OCI-LY1 (cell line): ENCODE data around the gene ZSWIM4.

Experiments used
- H2AFZ ChIP-seq: fragments of 200-600 bp; sonication (generic), shearing (Covaris generic); 2 replicates; pipeline ENCODE4 v1.6.0; 2014; ENCODE audit warnings: antibody characterized with exemption, mild to moderate bottlenecking, low read length
- H3F3A ChIP-seq: fragments of 200-600 bp; sonication (generic), shearing (Covaris generic); 2 replicates; pipeline ENCODE4 v1.6.0; 2014; ENCODE audit warnings: mild to moderate bottlenecking, antibody characterized with exemption, low read length, moderate library complexity; ENCODE audit not compliant: insufficient read depth
- H3K27ac ChIP-seq: fragments of 200-600 bp; sonication (generic); 2 replicates; pipeline ENCODE4 v1.5.1; 2014; ENCODE audit warnings: low read length, mixed run types, mild to moderate bottlenecking, low read depth; ENCODE audit not compliant: poor library complexity, severe bottlenecking
- H3K27me3 ChIP-seq: fragments of 200-600 bp; sonication (generic); 2 replicates; pipeline ENCODE4 v1.6.0; 2014; ENCODE audit warnings: antibody characterized with exemption, mild to moderate bottlenecking, low read length, moderate library complexity; ENCODE audit not compliant: insufficient read depth
- H3K36me3 ChIP-seq: fragments of 200-600 bp; sonication (generic); 2 replicates; pipeline ENCODE4 v1.6.1; 2014; ENCODE audit warnings: mild to moderate bottlenecking, antibody characterized with exemption, low read length, moderate library complexity, mixed read lengths; ENCODE audit not compliant: insufficient read depth
- H3K4me1 ChIP-seq: fragments of 200-600 bp; sonication (generic); 2 replicates; pipeline ENCODE4 v1.5.1; 2014; ENCODE audit warnings: mild to moderate bottlenecking, low read length, moderate library complexity; ENCODE audit not compliant: insufficient read depth, severe bottlenecking
- H3K4me2 ChIP-seq: fragments of 200-600 bp; sonication (generic), shearing (Covaris generic); 2 replicates; pipeline ENCODE4 v1.6.1; 2014; ENCODE audit warnings: low read length
- H3K4me3 ChIP-seq: fragments of 200-600 bp; sonication (generic); 2 replicates; pipeline ENCODE4 v1.5.1; 2014; ENCODE audit warnings: low read length, low read depth, mild to moderate bottlenecking, mixed read lengths; ENCODE audit not compliant: poor library complexity, severe bottlenecking
- H3K79me2 ChIP-seq: fragments of 200-600 bp; shearing (Covaris generic); 2 replicates; pipeline ENCODE4 v1.6.1; 2016; ENCODE audit warnings: mixed run types, low read length, mixed read lengths; ENCODE audit not compliant: insufficient read depth
- H3K9ac ChIP-seq: fragments of 200-600 bp; sonication (generic), shearing (Covaris generic); 2 replicates; pipeline ENCODE4 v1.6.1; 2014; ENCODE audit warnings: mild to moderate bottlenecking, low read length, mixed read lengths
- H3K9me2 ChIP-seq: fragments of 200-600 bp; sonication (generic), shearing (Covaris generic); 2 replicates; pipeline ENCODE4 v1.6.1; 2014; ENCODE audit warnings: low read depth, mild to moderate bottlenecking, low read length, mixed read lengths
- H3K9me3 ChIP-seq: fragments of 200-600 bp; shearing (Covaris generic); 2 replicates; pipeline ENCODE4 v1.6.1; 2014; ENCODE audit warnings: low read length, mixed read lengths
- H4K20me1 ChIP-seq: fragments of 200-600 bp; sonication (generic), shearing (Covaris generic); 2 replicates; pipeline ENCODE4 v1.6.0; 2016; ENCODE audit warnings: mild to moderate bottlenecking, low read length; ENCODE audit not compliant: insufficient read depth
- CTCF ChIP-seq: fragments of 200-600 bp; sonication (generic), shearing (Covaris generic); IDR thresholded peaks from 2 replicates; pipeline ENCODE4 v1.5.1; 2017; ENCODE audit warnings: mild to moderate bottlenecking, antibody characterized with exemption, low read length, moderate library complexity, mixed read lengths
- EZH2 ChIP-seq: fragments of 200-600 bp; sonication (generic), shearing (Covaris generic); IDR thresholded peaks from 2 replicates; pipeline ENCODE4 v1.8.0; 2017; ENCODE audit warnings: borderline replicate concordance, mixed run types, mild to moderate bottlenecking, antibody characterized with exemption, low read length, moderate library complexity, mixed read lengths

The ZSWIM4 gene

GRCh38 chr19:13859361-13859880 lies 64.2 kb downstream of the ZSWIM4 start:
- Histone ChIP-seq H3K4me2 (no peak overlapping the region), H3K9me3 (no peaks in the 10 kb centered on the region), H3F3A (no peaks in the 10 kb centered on the region), H3K27me3 (peaks cover 8% of the 10 kb centered on the region; the same call in 1 of the 2 replicates), H3K27ac (no peak overlapping the region), H3K9me2 (no peaks in the 10 kb centered on the region), H3K36me3 (no peaks in the 10 kb centered on the region), H3K9ac (no peak overlapping the region), H3K4me1 (peaks cover 6% of the 10 kb centered on the region), H4K20me1 (no peaks in the 10 kb centered on the region), H3K4me3 (no peak overlapping the region), H2AFZ (no peak overlapping the region), H3K79me2 (no peaks in the 10 kb centered on the region)
- TF ChIP-seq CTCF (no peak), EZH2 (no peak)

GRCh38 chr19:13860679-13861391 lies 65.6 kb downstream of the ZSWIM4 start:
- Histone ChIP-seq H3K4me1 (peaks cover 6% of the 10 kb centered on the region), H3K4me3 (no peak overlapping the region), H3F3A (no peaks in the 10 kb centered on the region), H3K27me3 (peaks cover 11% of the 10 kb centered on the region; the same call in 1 of the 2 replicates), H3K27ac (no peak overlapping the region), H3K4me2 (no peak overlapping the region), H3K9me3 (no peaks in the 10 kb centered on the region), H3K9me2 (no peaks in the 10 kb centered on the region), H4K20me1 (no peaks in the 10 kb centered on the region), H3K9ac (no peak overlapping the region), H2AFZ (no peak overlapping the region), H3K79me2 (no peaks in the 10 kb centered on the region), H3K36me3 (no peaks in the 10 kb centered on the region)
- TF ChIP-seq CTCF (no peak), EZH2 (no peak)

GRCh38 chr19:13861392-13861713 lies 66.1 kb downstream of the ZSWIM4 start:
- Histone ChIP-seq H3F3A (no peaks in the 10 kb centered on the region), H2AFZ (no peak overlapping the region)

More at GRCh38 chr19:13861392-13861713, 66.1 kb downstream of the ZSWIM4 start:
- no peaks in the 10 kb centered on the region for H3K9me2 ChIP-seq
- no peak overlapping the region for H3K27ac ChIP-seq
- no peaks in the 10 kb centered on the region for H3K79me2 ChIP-seq
- H3K9me3 ChIP-seq = no peaks in the 10 kb centered on the region
- H4K20me1 ChIP-seq = no peaks in the 10 kb centered on the region
- peaks cover 6% of the 10 kb centered on the region for H3K4me1 ChIP-seq
- no peak for TF ChIP-seq CTCF
- no peak for TF ChIP-seq EZH2
- no peaks in the 10 kb centered on the region for H3K36me3 ChIP-seq
- no peak overlapping the region for H3K4me3 ChIP-seq
- H3K27me3 ChIP-seq = peaks cover 11% of the 10 kb centered on the region; the same call in 1 of the 2 replicates
- H3K9ac ChIP-seq = no peak overlapping the region
- no peak overlapping the region for H3K4me2 ChIP-seq
